Raji (cell line): ENCODE measurements around the gene SEC22C.

ENCODE experiments used
- POLR2A ChIP-seq: IDR thresholded peaks from 2 replicates; pipeline ENCODE4 v1.6.1; 2011; ENCODE audit warnings: low read depth, low read length, control low read depth; ENCODE audit not compliant: insufficient read depth

SEC22C gene

GRCh38 chr3:42590989-42591756 is 9.4 kb upstream of the SEC22C start:
- no peak for TF ChIP-seq POLR2A

GRCh38 chr3:42589382-42590109 is 7.8 kb upstream of the SEC22C start:
- no peak for TF ChIP-seq POLR2A

GRCh38 chr3:42588625-42589024 is 6.9 kb upstream of the SEC22C start:
- TF ChIP-seq POLR2A: no peak

GRCh38 chr3:42582474-42583070 is 805 bp upstream of the SEC22C start:
- TF ChIP-seq POLR2A: no peak

- TF ChIP-seq POLR2A: no peak
These were observed 413 bp downstream of the SEC22C start for GRCh38 chr3:42581400-42581708.

GRCh38 chr3:42578054-42578453 is 3.7 kb downstream of the SEC22C start:
- no peak for TF ChIP-seq POLR2A

GRCh38 chr3:42575137-42575741 is 6.5 kb downstream of the SEC22C start:
- no peak for TF ChIP-seq POLR2A

- no peak for TF ChIP-seq POLR2A
These were observed 9.5 kb downstream of the SEC22C start for GRCh38 chr3:42572278-42572677.

- TF ChIP-seq POLR2A: no peak
These were observed 12.1 kb downstream of the SEC22C start for GRCh38 chr3:42569593-42570142.

GRCh38 chr3:42562047-42562907 is 19.5 kb downstream of the SEC22C start:
- no peak for TF ChIP-seq POLR2A

GRCh38 chr3:42557854-42558253 is 23.9 kb downstream of the SEC22C start:
- no peak for TF ChIP-seq POLR2A

- TF ChIP-seq POLR2A: no peak
These were observed 25.6 kb downstream of the SEC22C start for GRCh38 chr3:42556089-42556632.

- TF ChIP-seq POLR2A: no peak
These were observed 28.9 kb downstream of the SEC22C start for GRCh38 chr3:42552830-42553229.

GRCh38 chr3:42550250-42550649 is 31.5 kb downstream of the SEC22C start:
- TF ChIP-seq POLR2A: no peak
